GM19463 (cell line): ENCODE measurements around the gene GARNL3.

Experiments
- ATAC-seq: cut with Tn5 transposase; IDR thresholded peaks from one replicate; pipeline ENCODE4 v1.9.1; 2021; ENCODE audit warnings: mild to moderate bottlenecking, moderate library complexity; ENCODE audit not compliant: unreplicated experiment

Gene GARNL3

GRCh38 chr9:127346584-127346983 lies 82.0 kb downstream of the GARNL3 start:
- ATAC-seq: no peak

- no peak for ATAC-seq
Measured at GRCh38 chr9:127347831-127348776, 83.5 kb downstream of the GARNL3 start.

DNA sequence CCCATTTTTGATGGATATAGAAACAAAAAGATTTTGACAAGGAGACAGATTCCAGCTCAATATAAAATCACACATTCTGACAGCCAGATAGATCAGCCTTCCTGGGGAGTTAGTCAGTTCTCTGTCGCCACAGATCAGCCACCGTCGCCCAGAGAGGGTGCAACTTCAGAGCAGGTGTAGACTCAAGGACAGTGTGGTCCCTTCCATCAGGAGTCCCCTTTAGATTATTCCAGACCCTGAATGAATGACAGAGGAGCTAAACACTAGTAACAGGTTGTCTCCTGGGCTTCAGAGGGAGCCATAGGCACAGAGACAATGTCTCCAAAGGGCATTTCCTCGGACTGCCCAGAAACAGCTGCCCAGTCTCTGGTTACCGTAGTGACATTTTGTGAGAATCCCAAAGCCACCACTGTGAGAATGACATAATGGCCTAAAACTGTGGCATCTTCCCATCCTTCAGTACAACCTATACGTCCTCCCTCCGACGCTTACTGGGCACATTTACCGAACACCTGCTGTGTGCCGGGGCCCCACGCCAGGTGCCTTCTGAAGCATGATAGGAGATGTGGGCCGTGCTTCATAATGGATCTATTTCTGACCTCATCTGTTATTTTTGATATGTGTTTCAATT lies 85.0 kb downstream of the GARNL3 start:
- no peak for ATAC-seq

DNA sequence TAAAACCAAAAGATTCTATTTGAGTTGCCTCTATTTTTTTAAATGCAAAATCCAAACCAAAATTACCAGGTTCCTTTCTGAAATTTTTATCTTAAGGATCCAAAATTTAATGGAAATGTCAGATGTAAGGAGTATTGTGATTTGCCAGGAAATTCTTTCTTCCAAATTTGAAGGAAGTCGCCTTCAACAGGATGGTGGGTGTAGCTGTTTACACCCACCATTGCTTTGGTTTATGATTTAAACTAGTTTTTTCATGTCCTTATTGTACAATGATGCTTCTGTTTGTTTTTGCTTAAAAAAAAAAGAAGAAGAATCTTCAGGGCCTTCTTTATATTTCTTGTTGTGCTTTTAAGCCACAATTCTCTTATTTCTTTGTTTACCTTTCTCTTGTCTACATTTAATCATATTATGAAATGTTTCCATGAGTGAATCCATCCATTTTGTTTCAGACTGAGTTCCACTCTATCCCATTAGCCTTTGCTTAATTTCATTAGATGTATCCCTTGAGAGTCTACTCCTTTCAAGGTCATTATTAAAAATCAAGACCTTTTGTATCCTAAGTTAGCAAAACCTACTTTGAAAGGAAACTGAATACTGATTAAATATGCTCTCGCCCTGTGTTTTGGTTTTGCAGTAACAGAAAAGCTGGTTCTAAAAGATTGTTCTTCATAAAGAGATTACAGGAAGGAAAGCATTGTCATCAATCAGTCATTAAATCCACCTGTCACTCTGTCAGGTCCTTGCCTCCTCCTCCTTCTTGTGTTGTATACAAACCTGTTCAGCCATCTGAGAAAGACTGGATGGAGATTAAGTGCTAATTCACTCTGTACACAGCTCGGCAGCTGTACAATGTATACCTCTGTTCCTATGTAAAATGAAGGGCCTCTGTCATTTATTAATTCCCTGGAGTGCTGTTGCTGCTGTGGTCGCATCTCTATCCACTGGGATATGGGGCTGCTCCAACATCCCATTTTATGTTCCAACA lies 86.9 kb downstream of the GARNL3 start:
- ATAC-seq: no peak

DNA sequence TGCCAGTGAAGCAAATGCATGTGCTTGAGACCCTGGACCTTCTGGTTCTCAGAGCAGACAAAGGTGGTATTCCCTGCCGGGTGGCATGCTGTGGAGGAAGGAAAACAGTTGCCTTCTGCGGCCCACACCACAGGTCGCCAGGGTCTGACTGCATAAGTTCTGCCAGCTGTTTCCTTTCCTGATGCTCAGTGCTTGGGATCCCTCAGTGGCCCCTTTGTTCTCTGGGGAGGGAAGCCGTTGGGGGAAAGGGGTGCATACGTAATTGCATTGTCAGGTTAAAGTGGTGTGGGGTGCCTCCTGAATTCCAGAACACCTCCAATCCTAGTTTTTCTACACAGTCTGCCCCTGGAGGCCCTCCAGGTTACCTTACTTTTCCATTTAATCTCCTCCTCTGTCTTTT lies 89.3 kb downstream of the GARNL3 start:
- no peak for ATAC-seq

DNA sequence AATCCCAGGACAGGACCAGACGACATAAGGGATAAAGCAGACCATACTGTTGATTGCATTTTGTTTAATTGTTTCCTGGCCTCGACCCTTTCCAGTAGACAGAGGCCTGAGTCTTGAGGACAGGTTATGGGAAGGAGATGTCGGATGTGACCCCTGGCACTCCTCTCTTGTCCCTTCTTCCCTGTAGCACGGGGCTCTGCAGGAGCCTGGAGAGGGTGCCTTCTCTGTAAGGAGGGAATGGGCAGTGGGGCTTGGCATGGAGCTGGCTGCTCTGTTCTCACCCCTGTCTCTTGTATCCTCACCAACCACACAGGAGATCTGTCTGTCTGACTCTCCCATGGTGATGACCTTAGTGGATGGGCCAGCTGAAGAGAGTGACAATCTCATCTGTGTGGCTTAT lies 92.3 kb downstream of the GARNL3 start:
- no peak for ATAC-seq

GRCh38 chr9:127358023-127358535 lies 93.5 kb downstream of the GARNL3 start:
- ATAC-seq: no peak

DNA sequence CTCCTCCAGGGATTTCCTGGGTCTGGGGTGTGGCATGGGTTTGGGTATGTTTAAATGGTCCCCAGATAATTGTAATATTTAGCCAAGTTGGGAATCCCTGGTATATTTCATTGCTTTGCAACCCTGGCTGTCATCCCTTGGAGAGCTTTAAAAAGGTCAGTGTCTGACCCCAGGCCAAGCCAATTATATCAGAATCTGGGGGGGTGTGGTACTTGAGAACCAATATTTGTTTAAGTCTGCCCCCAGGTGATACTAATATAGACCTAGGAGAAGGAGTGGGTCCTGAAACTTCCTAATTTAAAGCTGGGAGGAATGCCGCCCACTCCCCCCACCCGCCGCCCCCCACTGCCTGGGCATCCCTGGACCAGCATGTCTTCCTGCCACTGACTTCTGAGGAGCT lies 94.2 kb downstream of the GARNL3 start:
- no peak for ATAC-seq

DNA sequence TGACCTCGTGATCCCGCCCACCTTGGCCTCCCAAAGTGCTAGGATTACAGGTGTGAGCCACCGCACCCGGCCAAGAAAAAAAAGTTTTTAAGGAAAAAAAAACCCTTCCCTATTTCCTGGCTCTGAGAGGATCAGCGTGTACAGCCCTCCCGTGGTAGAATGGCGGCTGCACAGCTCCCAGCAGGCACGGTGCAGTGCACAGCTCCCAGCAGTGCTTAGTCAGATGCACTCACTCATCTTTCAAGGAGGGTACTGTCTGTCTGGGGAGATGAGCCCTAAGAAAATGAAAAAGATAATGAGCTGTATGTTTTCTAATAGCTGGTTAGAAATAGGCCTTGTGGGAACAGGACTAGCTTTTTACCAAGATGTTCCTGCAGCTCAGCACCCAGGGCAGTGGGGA lies 95.7 kb downstream of the GARNL3 start:
- ATAC-seq: no peak

GRCh38 chr9:127360829-127361228 lies 96.3 kb downstream of the GARNL3 start:
- ATAC-seq: no peak

GRCh38 chr9:127361561-127361960 lies 97.0 kb downstream of the GARNL3 start:
- ATAC-seq: no peak

GRCh38 chr9:127362829-127363228 lies 98.3 kb downstream of the GARNL3 start:
- no peak for ATAC-seq

DNA sequence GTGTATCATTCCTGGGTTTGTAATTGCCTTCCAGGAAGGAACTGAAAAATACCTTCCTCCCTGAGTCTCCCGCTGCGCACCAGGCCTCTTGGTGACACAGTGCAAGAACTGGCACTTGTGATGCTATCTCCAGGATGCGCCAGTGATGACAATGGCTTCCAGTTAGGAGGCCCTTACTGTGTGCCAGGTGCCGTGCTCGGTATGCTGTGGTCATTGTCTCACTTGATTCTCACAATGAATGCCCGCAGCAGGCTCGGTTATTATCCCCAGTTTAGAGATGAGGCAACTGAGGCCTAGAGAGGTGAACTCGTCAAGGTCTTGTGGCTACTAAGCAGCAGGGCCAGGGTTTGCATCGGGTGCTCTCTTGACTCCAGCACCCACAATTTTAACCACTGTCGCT lies 100.9 kb downstream of the GARNL3 start:
- no peak for ATAC-seq

GRCh38 chr9:127366594-127366993 lies 102.0 kb downstream of the GARNL3 start:
- ATAC-seq: no peak

- no peak for ATAC-seq
Measured at GRCh38 chr9:127368852-127369402, 104.4 kb downstream of the GARNL3 start.

DNA sequence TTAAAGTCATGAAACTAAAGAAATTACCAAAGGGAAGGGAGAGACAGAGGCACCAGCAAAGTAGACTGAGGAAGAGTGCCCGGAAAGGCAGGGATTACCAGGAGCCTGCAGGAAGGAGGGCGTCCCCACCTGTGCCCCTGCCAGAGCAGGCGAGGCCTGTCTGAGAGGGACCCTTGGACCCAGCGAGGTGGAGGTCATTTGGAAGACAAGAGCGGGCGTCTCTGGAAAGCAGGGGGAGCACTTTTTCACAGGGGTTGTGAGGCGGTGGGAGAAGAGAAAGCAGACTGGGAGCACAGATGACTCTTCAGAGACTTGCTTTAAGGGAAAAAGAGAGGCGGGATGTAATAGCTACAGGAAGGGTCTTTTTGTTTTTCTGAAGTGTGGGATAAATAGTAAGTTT lies 104.9 kb downstream of the GARNL3 start:
- no peak for ATAC-seq

DNA sequence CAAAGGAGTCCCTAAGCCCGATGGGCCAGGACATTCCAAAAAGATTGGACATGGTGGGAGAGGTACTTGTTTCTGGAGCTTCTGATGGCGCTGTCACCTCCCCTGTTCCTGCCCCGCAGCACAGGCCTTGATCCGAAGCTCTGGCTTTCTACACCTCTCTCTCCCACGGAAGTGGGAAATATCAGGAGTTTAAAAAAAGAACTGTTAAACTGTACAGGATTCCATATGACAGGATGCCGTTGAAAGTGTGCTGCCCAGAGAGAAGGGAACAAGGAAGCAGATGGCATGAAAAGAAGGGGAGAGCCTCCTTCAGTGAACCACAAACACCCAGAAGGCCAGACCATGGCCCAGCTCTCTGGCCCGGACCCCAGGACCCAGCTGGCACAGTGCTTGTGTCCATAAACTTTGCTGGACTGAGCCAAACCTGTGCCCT lies 105.6 kb downstream of the GARNL3 start:
- ATAC-seq: no peak

GRCh38 chr9:127370672-127371648 lies 106.4 kb downstream of the GARNL3 start:
- no peak for ATAC-seq

DNA sequence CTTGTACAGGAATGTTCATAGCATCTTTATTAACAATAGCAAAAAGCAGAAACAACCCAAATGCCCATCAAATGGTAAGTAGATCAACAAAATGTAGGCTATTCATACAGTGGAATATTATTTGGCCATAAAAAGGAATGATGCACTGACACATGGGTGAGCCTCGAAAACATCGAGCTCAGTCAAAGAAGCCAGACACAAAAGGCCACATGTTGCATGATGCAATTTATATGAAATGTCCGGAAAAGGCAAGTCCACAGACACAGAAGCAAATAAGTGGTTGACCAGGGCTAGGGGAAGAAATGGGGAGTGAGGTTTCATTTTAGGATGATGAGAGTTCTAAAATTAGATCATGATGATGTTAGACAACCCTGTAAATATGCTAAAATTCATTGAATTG lies 115.9 kb downstream of the GARNL3 start:
- ATAC-seq: no peak
